NCI-H524 (cell line): ENCODE measurements around the gene CD34.

ENCODE experiments used
- DNase-seq, 2 experiments: peaks; one replicate each; lab custom pipeline; 2025; lab: John Stamatoyannopoulos, UW

The CD34 gene

DNA sequence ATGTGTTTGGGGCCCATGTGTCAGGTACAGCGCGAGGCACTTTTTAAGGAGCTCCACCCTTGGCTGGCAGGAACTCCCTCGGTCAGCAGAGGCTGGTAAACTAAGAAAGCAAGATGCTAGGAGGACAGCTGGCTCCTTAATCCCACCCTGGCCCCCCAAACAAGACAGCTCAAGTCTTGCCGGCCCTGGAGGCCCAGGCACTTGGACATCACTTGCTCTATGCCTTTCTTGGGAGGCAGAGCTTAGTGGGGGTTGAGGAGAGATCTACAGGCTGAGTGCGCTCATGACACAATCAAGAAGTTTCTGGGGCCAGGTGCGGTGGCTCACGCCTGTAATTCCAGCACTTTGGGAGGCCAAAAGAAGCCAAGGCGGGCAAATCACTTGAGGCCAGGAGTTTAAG is 78.1 kb downstream of the CD34 start:
- no peak for DNase-seq

DNA sequence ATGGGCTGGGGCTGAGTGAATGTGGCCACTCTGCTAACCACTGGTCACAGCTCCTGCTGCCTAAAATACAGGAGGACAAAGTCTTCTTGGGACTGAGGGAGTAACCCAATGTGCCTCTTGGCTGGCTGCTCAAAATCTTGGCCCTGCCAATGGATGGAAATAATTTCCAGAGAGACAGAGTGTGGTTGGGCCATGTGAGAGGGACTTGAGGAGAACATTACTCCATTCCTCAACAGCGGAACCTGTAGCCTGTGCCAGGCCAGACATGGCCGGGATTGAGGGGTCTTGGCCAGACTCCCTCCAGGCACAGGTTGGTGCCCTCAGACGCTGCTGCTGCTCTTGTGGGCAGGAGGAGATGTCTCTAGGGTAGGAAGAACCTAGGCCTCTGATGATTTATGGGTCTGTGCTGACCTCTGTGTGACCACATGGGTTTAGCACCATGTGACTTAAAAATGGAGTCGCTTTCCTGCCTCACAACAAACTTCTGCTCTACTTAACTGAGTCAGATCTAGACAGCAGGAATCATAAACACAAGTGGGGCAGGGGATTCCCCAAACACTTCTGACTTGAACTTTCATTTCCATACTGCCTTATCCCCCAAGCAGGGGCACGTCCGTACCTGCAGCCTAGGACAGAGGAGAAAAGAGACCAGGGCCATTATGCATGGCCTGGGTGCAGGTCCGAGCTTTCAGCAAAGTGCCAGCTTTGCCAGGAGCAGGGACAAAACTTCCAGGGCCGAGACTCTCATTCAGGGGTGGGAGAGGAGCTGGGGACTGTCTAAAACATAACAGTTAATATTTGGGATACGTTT is 79.2 kb downstream of the CD34 start:
- DNase-seq, result no peak
